Measurements from ENCODE around the gene GRIN1.

- TF ChIP-seq EZH2 (IDR thresholded peaks at IDR 0.05; ENCODE audit: borderline replicate concordance, low read length) (no peak), CTCF (conservative IDR thresholded peaks at IDR 0.05 in 1 of 2, IDR thresholded peaks at IDR 0.05 in 1 of 2; ENCODE audit: extremely low read depth in 1 of 2, insufficient read depth in 1 of 2, low read depth in 1 of 2, low read length in 2 of 2) (no peak)
Observed at GRCh38 chr9:137160716-137161557, 22.0 kb downstream of the GRIN1 start.

Measured in mammary epithelial cell (primary cell).